Thyroid gland (tissue), 4 donors: ENCODE data around the gene CBLL1.

ENCODE experiments used
- CTCF ChIP-seq, 6 experiments: fragments of 200-600 bp in 3 of 6; fragments of 450-650 bp in 3 of 6; sonication (generic) in 3 of 6; IDR thresholded peaks; one replicate each; pipeline ENCODE4 v1.5.1; 2016 to 2019; ENCODE audit warnings: antibody characterized with exemption in 6 of 6, mild to moderate bottlenecking in 2 of 6, inconsistent platforms in 1 of 6, moderate library complexity in 1 of 6
- POLR2A ChIP-seq, 2 donors: fragments of 450-650 bp; IDR thresholded peaks; one replicate each; pipeline ENCODE4 v1.6.1; 2017; ENCODE audit warnings: antibody characterized with exemption in 2 of 2, mild to moderate bottlenecking in 2 of 2, moderate library complexity in 1 of 2

- TF ChIP-seq CTCF (IDR thresholded peaks at IDR 0.05) (no peak), POLR2A (IDR thresholded peaks at IDR 0.05) (no peak)
These were observed 25.3 kb upstream of the CBLL1 start for GRCh38 chr7:107718456-107719193.
